Activated CD4-positive, CD25-positive, alpha-beta regulatory T cell (primary cell): Measurements from ENCODE around the gene SIRPD.

Source experiments
- DNase-seq, 4 experiments: peaks; one replicate each; lab custom pipeline; 2025; lab: John Stamatoyannopoulos, UW

The SIRPD gene

DNA sequence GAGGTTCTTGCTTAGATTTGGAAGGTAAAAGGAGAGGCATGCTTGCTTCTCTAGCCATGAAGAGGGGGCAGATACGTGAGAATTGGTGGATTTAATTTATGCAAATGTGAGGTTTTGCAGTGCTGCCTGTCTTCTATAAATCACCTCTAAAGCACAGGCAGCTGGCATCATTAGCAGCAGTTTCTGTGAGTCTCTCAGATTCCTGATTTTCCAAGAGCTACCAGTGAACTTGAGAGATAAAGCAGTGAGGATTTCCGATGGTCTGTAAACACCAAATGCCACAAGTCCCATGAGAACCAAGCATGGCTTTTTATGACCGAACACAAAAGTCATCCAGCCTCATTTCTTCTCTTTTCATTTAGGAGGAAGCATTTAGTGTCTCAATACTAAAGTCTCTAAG is 63.1 kb downstream of the SIRPD start:
- DNase-seq = no peak

DNA sequence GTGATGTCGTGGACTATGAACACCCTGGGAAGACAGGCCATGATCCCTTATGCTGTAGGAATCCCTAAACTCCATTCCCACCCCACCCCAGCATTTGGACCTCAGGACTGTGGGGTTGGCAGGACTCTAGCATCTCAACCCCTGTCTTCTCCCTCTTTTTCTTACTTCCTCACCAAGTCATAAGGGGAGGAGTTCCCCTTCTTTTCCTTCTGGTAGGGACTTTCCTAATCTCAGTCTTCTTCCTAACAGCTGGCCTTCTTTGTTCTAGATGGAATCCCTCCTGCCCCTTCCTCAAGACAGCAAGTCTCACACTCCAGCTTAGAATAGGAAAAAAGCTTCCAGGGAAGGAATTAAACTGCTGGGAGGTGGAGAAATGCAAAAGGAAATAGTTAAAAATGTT is 64.0 kb downstream of the SIRPD start:
- DNase-seq = no peak

DNA sequence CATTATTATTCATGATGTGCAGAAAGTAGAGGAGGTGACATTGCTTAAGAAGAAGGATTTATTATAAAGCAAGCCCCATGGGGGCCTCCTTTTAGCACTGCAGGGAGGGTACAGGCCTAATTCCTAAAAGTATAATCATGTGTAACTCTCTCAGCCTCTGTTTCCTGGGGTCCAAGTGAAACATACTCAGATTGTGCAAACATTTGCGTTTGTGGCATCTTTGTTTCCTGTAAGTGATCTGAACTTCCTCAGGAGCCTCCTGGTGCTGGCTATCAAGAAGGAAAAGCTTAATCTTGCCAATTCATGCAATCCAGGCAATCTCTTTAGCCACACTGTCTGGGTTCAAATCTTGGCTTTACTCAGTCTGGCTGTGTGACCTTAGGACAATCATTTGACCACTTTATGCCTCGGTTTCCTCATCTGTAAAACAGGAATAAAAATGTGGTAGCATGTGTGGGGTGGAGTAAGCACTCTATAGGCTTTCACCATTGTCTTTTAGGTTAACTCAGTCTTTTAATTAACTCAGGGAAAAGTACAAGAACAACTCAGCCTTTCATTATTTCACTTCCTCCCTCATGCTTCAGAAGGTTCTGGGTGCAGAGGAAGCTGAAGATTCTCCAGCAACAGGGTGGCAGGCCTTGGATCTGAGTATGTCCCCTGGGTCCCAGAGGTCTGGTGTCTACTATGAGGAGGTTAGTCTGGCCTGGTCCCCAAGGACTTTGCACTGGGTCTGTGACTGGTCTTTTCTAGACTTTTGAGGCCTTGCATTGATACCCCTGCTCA is 65.5 kb downstream of the SIRPD start:
- DNase-seq = no peak

DNA sequence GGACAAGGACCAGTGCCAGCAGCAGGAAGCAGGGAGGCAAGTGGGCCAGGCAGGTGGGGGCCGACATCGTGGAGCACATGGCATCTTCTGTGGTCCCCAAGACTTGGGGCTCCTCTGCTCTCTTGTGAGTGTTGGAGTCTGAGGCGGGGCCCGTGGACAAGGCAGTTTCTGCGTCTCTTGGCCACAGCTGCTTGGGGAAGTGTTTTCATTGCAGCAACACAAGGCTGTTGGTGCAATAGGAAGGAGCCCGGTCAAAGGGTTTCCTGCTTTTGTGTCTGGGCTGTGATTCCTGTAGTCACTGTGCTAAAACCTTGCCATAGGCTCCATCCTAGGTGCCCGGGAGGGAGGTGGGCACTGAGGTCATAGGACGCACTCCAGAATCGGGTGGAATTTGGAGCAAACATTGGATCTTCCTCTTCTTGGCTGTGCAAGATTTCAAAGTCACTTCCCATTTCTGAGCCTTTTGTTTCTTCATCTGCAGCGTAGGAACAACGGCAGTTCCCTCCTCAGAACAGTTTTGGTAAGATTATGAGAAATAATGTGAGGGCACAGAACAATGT is 66.1 kb downstream of the SIRPD start, which contains the start of gene SIRPB2:
TSS of gene SIRPB2 (minus strand) at position 140 of the 560 bp plus-strand sequence. CDS start at position 79, 61 bp downstream.
- DNase-seq = no peak

DNA sequence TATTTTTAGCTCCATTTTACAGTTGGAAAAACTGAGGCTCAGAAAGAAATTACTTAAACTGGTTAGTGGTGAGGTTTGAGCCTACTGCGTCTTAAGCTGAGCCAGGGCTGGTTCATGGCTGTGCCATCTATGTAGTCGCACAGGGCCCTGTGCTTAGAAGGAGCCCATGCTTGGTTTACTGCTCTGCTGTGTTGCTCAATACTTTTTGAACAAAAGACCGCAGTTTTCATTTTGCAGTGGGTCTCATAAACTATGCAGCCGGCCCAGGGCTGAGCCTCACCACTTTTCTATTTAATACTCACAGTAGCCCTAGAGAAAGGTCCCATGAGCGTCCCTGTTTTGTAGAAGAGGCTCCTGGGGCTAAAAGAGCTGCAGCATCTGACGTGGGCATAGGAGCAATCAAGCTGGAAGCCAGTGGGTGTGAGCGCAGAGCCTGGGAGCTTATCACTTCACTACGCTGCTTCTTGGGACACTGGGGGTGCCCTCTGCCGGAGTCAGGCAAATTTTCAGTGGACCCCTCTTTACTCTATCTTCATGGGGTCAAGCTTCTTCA is 66.8 kb downstream of the SIRPD start:
- no peak for DNase-seq

DNA sequence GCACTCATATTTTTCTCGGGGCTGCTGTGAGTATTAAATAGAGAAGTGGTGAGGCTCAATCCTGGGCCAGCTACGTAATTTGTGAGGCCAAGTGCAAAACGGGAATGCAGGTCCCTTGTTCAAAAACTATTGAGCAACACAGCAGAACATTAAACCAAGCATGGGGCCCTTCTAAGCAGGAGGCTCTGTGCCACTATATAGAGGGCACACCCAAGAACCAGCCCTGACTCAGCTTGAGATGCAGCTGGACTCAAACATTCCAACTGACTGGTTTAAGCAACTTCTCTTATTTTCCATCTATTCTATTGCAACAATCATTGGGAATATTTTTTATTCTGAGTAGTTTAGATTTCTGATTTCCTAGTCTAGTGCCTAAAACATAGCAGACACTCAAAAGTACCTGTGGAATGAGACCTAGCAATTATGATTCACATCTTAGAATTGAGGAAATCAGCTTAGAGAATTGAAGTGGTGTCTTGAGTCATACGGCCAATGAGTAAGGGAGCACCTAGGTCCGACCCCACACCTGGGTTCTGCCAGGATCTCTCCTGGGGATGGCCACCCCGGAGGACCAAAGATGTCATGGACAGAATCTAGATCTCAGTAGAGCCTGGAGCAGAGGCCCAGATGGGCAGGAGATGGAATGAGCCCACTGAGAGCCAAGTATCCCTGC is 67.6 kb downstream of the SIRPD start:
- no peak for DNase-seq

DNA sequence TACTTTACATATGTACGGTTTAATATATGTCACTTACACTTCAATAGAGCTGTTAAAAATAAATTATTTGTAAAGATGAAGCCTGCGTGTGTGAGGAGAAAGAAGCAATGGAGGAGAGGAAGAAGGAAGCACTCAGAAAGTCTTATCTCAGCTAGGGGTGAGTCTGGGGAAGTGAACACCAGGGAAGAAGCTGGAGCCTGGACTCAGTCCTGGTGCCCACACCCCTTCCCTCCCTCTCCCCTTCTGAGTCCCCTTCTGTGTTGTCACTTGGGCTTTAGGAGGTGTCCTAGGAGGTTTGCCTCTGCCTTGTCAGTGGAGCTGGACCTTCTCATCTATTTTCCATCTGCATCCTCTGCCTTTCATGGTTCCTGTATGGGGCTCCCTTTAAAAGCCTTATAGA is 68.2 kb downstream of the SIRPD start:
- no peak for DNase-seq

DNA sequence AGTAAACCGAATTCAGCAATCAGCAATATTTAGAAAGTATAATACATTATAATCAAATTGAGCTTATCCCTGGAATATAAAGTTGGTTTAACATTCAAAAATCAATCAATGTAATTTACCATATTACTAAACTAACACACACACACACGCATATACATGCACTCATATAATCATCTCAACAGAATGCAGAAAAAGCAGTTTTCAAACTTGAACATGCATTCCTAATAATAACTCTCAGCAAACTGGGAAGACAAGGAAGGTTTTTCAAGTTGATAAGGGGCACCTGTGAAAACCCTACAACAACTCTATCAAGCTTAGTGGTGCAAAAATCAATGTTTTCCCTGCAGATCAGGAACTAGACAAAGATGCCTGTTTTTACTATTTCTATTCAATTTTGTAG is 70.9 kb downstream of the SIRPD start:
- DNase-seq = no peak

DNA sequence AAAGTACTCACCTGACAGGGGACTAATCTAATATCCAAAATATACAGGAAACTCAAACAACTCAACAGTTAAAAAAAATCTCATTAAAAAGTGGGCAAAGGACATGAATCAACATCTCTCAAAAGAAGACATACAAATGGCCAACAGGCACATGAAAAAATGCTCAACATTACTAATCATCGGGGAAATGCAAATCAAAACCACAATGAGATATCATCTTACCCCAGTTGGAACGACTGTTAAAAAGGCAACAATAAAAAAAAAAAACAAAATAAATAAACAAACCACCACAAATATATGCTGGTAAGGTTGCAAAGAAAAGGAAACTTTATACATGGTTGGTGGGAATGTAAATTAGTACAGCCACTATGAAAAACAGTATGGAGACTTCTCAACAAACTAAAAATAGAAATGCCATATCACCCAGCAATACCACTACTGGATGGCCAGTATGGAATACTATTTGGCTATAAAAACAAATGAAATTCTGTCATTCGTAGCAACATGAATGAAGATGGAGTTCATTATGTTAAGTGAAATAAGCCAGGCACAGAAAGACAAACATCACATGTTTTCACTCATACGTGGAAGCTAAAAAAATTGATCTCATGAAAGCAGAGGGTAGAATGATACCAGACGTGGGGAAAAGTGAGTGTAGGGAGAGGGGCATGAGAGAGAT is 72.9 kb downstream of the SIRPD start:
- no peak for DNase-seq
